Measurements from ENCODE around the gene ZC3H4. TPM values are rescaled to one million over a fixed set of nuclear protein-coding genes. Genes with fewer than 3 reads are reported as not detected.

The ZC3H4 gene
- total RNA-seq, 1 experiment from 2014 or later: 51.9 TPM

DNA sequence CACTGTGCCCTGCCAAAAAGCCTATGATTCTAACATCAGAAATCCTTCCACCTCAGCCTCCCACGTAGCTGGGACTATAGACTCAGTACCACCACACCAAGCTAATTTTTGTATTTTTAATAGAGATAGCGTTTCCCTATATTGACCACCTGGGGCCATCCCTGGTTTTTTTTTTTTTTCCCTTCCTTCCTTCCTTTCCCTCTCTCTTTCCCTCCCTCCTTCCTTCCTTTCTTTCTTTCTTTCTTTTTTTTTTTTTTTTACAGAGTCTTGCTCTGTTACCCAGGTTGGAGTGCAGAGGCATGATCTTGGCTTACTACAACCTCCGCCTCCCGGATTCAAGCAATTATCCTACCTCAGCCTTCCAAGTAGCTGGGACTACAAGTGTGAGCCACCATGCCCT, 16.0 kb upstream of the ZC3H4 start:
- CTCF ChIA-PET: interaction anchor here (0.6 kb wide), 1 partner anchor 227 kb away, joined by 4 read pairs; no protein-coding TSS in a partner anchor

DNA sequence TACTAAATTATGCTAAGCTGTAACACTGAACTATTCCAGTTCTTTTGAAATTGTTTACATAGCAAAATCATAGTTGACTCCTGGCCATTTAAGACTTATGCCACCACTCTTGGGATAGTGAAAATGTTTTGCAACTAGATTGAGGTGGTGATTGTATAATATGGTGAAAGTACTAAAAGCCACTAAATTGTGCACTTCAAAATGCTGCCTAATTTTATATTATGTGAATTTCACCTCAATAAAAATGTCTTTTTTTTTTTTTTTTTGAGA, 12.0 kb upstream of the ZC3H4 start:
- H3K27ac ChIP-seq: no peak overlapping the region
- H3K4me3 ChIP-seq: no peak overlapping the region
- H2AFZ ChIP-seq: no peak overlapping the region
- no peaks in the 10 kb centered on the region for H3K27me3 ChIP-seq (ENCODE audit: insufficient read depth, low read depth)
- DNase-seq: no peak
- H3F3A ChIP-seq (ENCODE audit: insufficient read depth, low read depth): peaks cover 40% of the 10 kb centered on the region
- ChIA-PET POLR2A (ENCODE audit: unreplicated experiment) (no interaction called here), CTCF (interaction anchor here (0.9 to 1.4 kb wide), 4 partner anchors 12 to 118 kb away, joined by 3 to 9 read pairs (median 4); no protein-coding TSS in a partner anchor)
- BruUV-seq (replicated peaks): no TSS peak
- no peaks in the 10 kb centered on the region for H3K9me3 ChIP-seq (ENCODE audit: insufficient read depth, low read depth)
- no peaks in the 10 kb centered on the region for H4K20me1 ChIP-seq (ENCODE audit: insufficient read depth)
- no peak for TF ChIP-seq EZH2 (IDR thresholded peaks at IDR 0.05; ENCODE audit: low read depth)
- TF ChIP-seq, protein P1, sequence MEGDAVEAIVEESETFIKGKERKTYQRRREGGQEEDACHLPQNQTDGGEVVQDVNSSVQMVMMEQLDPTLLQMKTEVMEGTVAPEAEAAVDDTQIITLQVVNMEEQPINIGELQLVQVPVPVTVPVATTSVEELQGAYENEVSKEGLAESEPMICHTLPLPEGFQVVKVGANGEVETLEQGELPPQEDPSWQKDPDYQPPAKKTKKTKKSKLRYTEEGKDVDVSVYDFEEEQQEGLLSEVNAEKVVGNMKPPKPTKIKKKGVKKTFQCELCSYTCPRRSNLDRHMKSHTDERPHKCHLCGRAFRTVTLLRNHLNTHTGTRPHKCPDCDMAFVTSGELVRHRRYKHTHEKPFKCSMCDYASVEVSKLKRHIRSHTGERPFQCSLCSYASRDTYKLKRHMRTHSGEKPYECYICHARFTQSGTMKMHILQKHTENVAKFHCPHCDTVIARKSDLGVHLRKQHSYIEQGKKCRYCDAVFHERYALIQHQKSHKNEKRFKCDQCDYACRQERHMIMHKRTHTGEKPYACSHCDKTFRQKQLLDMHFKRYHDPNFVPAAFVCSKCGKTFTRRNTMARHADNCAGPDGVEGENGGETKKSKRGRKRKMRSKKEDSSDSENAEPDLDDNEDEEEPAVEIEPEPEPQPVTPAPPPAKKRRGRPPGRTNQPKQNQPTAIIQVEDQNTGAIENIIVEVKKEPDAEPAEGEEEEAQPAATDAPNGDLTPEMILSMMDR (conservative IDR thresholded peaks at IDR 0.05): no peak
- H3K4me1 ChIP-seq (replicated peaks; ENCODE audit: insufficient read depth): peaks cover 35% of the 10 kb centered on the region
- peak overlapping the region; percentile 55; the same call in 1 of the 2 replicates for H3K4me2 ChIP-seq
- intact Hi-C loops (cut with micrococcal nuclease; ENCODE audit: unreplicated experiment): loop anchor here (1.0 to 10.0 kb wide), 4 partner anchors 46 to 271 kb away; partner anchors contain the start of gene AP2S1
- H3K9me2 ChIP-seq (ENCODE audit: insufficient read depth): no peaks in the 10 kb centered on the region
- no peaks in the 10 kb centered on the region for H3K36me3 ChIP-seq (ENCODE audit: low read depth)
- H3K79me2 ChIP-seq (ENCODE audit: low read depth): no peaks in the 10 kb centered on the region

More for the DNA sequence above, 16.0 kb upstream of the ZC3H4 start:
- peaks cover 39% of the 10 kb centered on the region for H3K79me2 ChIP-seq (ENCODE audit: low read depth)
- no TSS peak for BruUV-seq (replicated peaks)
- no peak overlapping the region for H3K4me3 ChIP-seq
- POLR2A ChIA-PET (ENCODE audit: unreplicated experiment): no interaction called here
- H4K20me1 ChIP-seq (ENCODE audit: insufficient read depth): no peaks in the 10 kb centered on the region; the same call in 1 of the 2 replicates
- TF ChIP-seq, protein P1 (conservative IDR thresholded peaks at IDR 0.05): no peak
- no peak for TF ChIP-seq EZH2 (IDR thresholded peaks at IDR 0.05; ENCODE audit: low read depth)
- H3K27me3 ChIP-seq (ENCODE audit: insufficient read depth, low read depth): no peaks in the 10 kb centered on the region
- intact Hi-C loops (cut with micrococcal nuclease; ENCODE audit: unreplicated experiment): loop anchor here (10.0 kb wide), 1 partner anchor 275 kb away; the partner anchor contains the start of gene AP2S1
- H2AFZ ChIP-seq: no peak overlapping the region
- DNase-seq: no peak
- H3K9me3 ChIP-seq (ENCODE audit: insufficient read depth, low read depth): no peaks in the 10 kb centered on the region
- H3K4me2 ChIP-seq: no peak overlapping the region
- H3K4me1 ChIP-seq (replicated peaks; ENCODE audit: insufficient read depth): peaks cover 35% of the 10 kb centered on the region
- no peak overlapping the region for H3K27ac ChIP-seq
- H3F3A ChIP-seq (ENCODE audit: insufficient read depth, low read depth): peaks cover 22% of the 10 kb centered on the region
- 0 out of 2 replicates have a peak, but pooled peaks cover 5% of the 10 kb centered on the region for H3K36me3 ChIP-seq (ENCODE audit: low read depth)
- H3K9me2 ChIP-seq (ENCODE audit: insufficient read depth): no peaks in the 10 kb centered on the region

DNA sequence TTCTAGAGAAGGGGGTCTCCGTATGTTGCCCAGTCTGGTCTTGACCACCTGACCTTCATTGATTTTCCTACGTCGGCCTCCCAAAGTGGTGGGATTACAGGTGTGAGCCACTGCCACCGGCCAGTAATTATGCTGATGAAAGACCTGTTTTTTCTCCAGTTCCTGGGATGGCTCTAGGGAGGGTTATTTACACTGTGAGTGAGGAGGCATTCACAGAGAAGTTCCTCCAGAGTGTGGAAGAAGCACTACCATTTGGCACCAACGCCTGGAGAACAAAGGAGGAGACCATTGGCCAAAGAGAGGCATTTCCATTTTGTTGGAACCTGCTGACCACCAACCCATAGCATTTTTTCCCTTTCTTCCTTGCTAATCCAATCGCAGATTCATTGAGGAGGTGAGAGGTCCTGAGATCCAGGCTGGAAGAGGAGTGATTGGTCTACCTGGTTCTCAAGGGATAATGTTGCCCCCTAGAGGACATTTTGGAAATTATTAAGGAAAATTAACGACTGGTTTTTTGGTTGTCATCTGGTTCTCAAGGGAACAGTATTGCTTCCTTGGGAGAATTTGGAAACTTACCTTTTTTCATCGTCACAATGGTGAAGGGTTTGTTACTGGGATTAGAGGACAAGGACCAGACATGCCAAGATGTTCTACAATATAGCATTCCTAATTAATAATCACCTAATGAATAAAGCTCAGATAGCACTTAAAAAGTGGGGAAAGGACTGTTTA, 11.5 kb upstream of the ZC3H4 start:
- H3K4me3 ChIP-seq: no peak overlapping the region
- TF ChIP-seq EZH2 (IDR thresholded peaks at IDR 0.05; ENCODE audit: low read depth): no peak
- TF ChIP-seq, protein P1 (conservative IDR thresholded peaks at IDR 0.05): peak; percentile 96
- H3K9me2 ChIP-seq (ENCODE audit: insufficient read depth): no peaks in the 10 kb centered on the region
- no peaks in the 10 kb centered on the region for H3K9me3 ChIP-seq (ENCODE audit: insufficient read depth, low read depth)
- no peaks in the 10 kb centered on the region for H3K36me3 ChIP-seq (ENCODE audit: low read depth)
- ChIA-PET POLR2A (ENCODE audit: unreplicated experiment) (no interaction called here), CTCF (interaction anchor here (0.9 to 1.4 kb wide), 4 partner anchors 11 to 119 kb away, joined by 3 to 9 read pairs (median 4); no protein-coding TSS in a partner anchor)
- DNase-seq: peak; percentile 39 to 75
- peak overlapping the region; percentile 70 for H2AFZ ChIP-seq
- H3K27ac ChIP-seq: peak overlapping the region; percentile 65
- H3K4me2 ChIP-seq: peak overlapping the region; percentile 55
- no TSS peak for BruUV-seq (replicated peaks)
- H3K79me2 ChIP-seq (ENCODE audit: low read depth): no peaks in the 10 kb centered on the region
- H4K20me1 ChIP-seq (ENCODE audit: insufficient read depth): no peaks in the 10 kb centered on the region
- intact Hi-C loops (cut with micrococcal nuclease; ENCODE audit: unreplicated experiment): loop anchor here (1.0 to 10.0 kb wide), 4 partner anchors 46 to 270 kb away; partner anchors contain the start of gene AP2S1
- H3K4me1 ChIP-seq (replicated peaks; ENCODE audit: insufficient read depth): peaks cover 40% of the 10 kb centered on the region
- H3F3A ChIP-seq (ENCODE audit: insufficient read depth, low read depth): peaks cover 42% of the 10 kb centered on the region
- H3K27me3 ChIP-seq (ENCODE audit: insufficient read depth, low read depth): no peaks in the 10 kb centered on the region

Data from PC-9 (cell line).